Upper lobe of left lung (tissue), 4 donors: ENCODE results near the gene LCOR.

Source experiments
- EP300 ChIP-seq, 4 donors: sonication (generic); formaldehyde crosslinking; IDR thresholded peaks; one replicate each; pipeline ENCODE4 v1.5.1; 2017; ENCODE audit warnings: antibody characterized with exemption in 4 of 4, control low read depth in 2 of 4
- POLR2A ChIP-seq, 4 donors: fragments of 450-650 bp; IDR thresholded peaks; one replicate each; pipeline ENCODE4 v1.5.1; 2016 to 2017; ENCODE audit warnings: antibody characterized with exemption in 4 of 4, mild to moderate bottlenecking in 2 of 4
- POLR2AphosphoS5 ChIP-seq, 2 donors: sonication (generic); formaldehyde crosslinking; IDR thresholded peaks; one replicate each; pipeline ENCODE4 v1.5.1; 2017; ENCODE audit warnings: antibody characterized with exemption in 2 of 2
- TF ChIP-seq, protein P1 (sequence below), 6 experiments: fragments of 450-650 bp in 4 of 6; fragments of 200-600 bp in 2 of 6; sonication (generic) in 2 of 6; IDR thresholded peaks; one replicate each; pipeline ENCODE4 v1.5.1; 2016 to 2019; ENCODE audit warnings: antibody characterized with exemption in 6 of 6

DNA sequence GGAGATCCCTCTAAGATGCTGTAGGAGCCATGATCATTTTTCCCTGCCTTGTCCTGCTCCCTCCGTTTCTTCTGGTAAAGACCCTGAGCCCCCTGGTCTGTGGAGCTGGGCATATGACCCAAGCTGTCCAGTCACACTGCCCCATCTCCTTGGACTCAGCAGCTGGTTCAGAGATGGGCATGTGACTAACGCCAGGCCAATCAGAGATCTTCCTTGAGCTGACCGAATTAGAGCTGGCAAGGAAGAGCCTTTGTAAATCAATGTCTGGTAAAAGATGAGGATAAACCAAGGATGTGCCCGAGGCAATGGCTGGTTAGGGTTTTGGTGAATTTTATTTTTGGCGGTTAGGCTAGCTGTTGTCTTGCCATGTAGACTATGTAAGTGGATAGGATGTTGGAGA is 173.3 kb downstream of the LCOR start:
- TF ChIP-seq, protein P1, sequence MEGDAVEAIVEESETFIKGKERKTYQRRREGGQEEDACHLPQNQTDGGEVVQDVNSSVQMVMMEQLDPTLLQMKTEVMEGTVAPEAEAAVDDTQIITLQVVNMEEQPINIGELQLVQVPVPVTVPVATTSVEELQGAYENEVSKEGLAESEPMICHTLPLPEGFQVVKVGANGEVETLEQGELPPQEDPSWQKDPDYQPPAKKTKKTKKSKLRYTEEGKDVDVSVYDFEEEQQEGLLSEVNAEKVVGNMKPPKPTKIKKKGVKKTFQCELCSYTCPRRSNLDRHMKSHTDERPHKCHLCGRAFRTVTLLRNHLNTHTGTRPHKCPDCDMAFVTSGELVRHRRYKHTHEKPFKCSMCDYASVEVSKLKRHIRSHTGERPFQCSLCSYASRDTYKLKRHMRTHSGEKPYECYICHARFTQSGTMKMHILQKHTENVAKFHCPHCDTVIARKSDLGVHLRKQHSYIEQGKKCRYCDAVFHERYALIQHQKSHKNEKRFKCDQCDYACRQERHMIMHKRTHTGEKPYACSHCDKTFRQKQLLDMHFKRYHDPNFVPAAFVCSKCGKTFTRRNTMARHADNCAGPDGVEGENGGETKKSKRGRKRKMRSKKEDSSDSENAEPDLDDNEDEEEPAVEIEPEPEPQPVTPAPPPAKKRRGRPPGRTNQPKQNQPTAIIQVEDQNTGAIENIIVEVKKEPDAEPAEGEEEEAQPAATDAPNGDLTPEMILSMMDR (IDR thresholded peaks at IDR 0.05) = no peak
- TF ChIP-seq EP300 (IDR thresholded peaks at IDR 0.05) (no peak), POLR2AphosphoS5 (IDR thresholded peaks at IDR 0.05) (no peak), POLR2A (IDR thresholded peaks at IDR 0.05) (no peak)
